ENCODE data around the gene C3orf85. TPM values are rescaled to one million over a fixed set of nuclear protein-coding genes. Genes with fewer than 3 reads are reported as not detected.

C3orf85 gene
- not detected for polyA plus RNA-seq (2012; ENCODE audit: insufficient read length, low read depth)

DNA sequence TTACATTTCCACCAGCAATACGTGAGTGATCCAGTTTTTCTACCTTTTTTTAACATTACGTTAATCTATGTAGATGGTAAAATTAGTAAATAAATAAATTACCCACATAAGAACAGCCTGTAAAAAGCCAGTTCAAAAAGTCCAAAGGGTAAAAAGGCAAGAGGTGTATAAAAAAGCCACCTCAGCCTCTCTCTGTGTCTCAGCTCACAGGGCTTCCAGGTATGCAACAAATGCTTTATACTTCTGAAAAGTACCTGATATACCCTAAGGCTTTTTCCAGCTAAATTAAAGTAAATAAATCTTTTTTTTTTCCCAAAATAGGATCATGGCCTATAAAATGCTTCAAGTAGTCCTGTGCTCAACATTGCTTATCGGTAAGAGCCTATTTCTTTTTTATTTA is at the start of gene C3orf85:
Gene C3orf85, plus strand, starts transcription at position 197 of the 400 bp plus-strand sequence. Its CDS starts 129 bp downstream, at position 326.
- no peak for TF ChIP-seq TAF1 (IDR thresholded peaks at IDR 0.05; ENCODE audit: borderline replicate concordance, insufficient read depth, low read length)
- TF ChIP-seq SIN3A (IDR thresholded peaks at IDR 0.05; ENCODE audit: borderline replicate concordance, insufficient read depth, low read length): no peak

DNA sequence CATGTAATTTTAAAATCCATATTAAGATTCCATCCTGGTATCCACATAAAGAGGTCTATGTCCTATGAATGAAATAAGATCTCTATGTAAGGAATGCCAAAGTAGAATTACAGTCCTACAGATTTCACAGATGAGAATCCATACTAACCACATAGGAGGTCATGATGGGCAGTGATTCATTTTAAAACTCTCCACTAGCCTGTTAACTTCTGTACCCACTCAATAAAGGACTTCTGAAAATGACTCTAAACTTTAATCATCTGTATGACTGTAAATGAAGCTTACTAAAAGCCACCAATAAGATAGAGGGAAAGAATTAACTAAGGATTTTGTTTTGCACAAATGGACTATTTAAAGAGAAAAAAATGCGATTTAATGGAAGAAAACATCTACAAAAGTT is 47.3 kb upstream of the C3orf85 start:
- TF ChIP-seq POLR2AphosphoS5 (IDR thresholded peaks at IDR 0.05; ENCODE audit: low read depth, low read length): no peak
- no peak for TF ChIP-seq TAF1 (IDR thresholded peaks at IDR 0.05; ENCODE audit: borderline replicate concordance, insufficient read depth, low read length)
- no peak for TF ChIP-seq SIN3A (IDR thresholded peaks at IDR 0.05; ENCODE audit: borderline replicate concordance, insufficient read depth, low read length)

DNA sequence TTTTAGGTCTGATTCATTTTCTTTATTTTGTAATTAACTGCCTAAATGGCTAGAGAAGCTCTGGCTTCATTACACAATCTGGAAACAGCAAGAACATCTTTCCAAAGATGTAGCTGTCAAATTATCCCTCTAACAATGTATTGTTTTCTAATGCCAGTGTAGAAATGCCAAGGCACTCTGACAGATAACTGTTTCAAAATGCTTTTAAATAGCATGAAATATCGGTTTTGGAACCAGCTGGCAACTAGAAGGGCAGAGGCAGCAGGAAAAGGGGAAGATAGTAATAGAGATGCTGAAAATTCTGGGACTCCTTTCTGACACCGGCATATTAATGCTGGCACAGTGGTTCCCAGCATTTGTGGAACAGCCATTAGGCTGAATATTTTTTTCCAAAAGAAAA is 44.7 kb upstream of the C3orf85 start:
- no peak for TF ChIP-seq POLR2AphosphoS5 (IDR thresholded peaks at IDR 0.05; ENCODE audit: low read depth, low read length)
- TF ChIP-seq, protein P1, sequence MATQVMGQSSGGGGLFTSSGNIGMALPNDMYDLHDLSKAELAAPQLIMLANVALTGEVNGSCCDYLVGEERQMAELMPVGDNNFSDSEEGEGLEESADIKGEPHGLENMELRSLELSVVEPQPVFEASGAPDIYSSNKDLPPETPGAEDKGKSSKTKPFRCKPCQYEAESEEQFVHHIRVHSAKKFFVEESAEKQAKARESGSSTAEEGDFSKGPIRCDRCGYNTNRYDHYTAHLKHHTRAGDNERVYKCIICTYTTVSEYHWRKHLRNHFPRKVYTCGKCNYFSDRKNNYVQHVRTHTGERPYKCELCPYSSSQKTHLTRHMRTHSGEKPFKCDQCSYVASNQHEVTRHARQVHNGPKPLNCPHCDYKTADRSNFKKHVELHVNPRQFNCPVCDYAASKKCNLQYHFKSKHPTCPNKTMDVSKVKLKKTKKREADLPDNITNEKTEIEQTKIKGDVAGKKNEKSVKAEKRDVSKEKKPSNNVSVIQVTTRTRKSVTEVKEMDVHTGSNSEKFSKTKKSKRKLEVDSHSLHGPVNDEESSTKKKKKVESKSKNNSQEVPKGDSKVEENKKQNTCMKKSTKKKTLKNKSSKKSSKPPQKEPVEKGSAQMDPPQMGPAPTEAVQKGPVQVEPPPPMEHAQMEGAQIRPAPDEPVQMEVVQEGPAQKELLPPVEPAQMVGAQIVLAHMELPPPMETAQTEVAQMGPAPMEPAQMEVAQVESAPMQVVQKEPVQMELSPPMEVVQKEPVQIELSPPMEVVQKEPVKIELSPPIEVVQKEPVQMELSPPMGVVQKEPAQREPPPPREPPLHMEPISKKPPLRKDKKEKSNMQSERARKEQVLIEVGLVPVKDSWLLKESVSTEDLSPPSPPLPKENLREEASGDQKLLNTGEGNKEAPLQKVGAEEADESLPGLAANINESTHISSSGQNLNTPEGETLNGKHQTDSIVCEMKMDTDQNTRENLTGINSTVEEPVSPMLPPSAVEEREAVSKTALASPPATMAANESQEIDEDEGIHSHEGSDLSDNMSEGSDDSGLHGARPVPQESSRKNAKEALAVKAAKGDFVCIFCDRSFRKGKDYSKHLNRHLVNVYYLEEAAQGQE (IDR thresholded peaks at IDR 0.05; ENCODE audit: insufficient read depth in 1 of 2, low read depth in 2 of 2, low read length in 2 of 2): no peak
- TF ChIP-seq TAF1 (IDR thresholded peaks at IDR 0.05; ENCODE audit: borderline replicate concordance, insufficient read depth, low read length): no peak
- no peak for TF ChIP-seq SIN3A (IDR thresholded peaks at IDR 0.05; ENCODE audit: borderline replicate concordance, insufficient read depth, low read length)
- TF ChIP-seq FOXP2 (optimal IDR thresholded peaks at IDR 0.05; ENCODE audit: borderline replicate concordance, extremely low read depth, extremely low read length, insufficient read depth): no peak

DNA sequence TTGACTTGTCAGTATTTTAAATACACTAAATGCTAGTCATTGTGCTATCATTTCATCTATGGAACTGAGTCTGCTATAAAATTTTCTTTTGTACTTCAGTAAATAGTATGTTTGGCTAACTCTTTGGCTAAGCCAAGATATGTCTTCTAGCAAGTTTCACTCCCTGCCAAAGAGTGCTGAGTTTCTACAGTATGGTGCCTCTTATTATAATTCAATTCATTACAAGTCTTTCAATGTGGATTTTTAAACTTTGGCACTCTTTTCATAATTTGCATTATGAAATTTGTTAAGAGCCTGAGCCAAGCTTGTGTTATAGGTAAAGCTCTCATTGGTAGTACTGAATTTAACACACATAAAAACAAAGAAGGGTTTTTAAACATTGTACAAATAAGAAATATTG is 43.0 kb upstream of the C3orf85 start:
- TF ChIP-seq, protein P1 (IDR thresholded peaks at IDR 0.05; ENCODE audit: insufficient read depth in 1 of 2, low read depth in 2 of 2, low read length in 2 of 2): no peak
- TF ChIP-seq POLR2AphosphoS5 (IDR thresholded peaks at IDR 0.05; ENCODE audit: low read depth, low read length) (no peak), SIN3A (IDR thresholded peaks at IDR 0.05; ENCODE audit: borderline replicate concordance, insufficient read depth, low read length) (no peak), FOXP2 (optimal IDR thresholded peaks at IDR 0.05; ENCODE audit: borderline replicate concordance, extremely low read depth, extremely low read length, insufficient read depth) (no peak), TAF1 (IDR thresholded peaks at IDR 0.05; ENCODE audit: borderline replicate concordance, insufficient read depth, low read length) (no peak)

GRCh38 chr3:109095166-109095565 is 41.4 kb upstream of the C3orf85 start:
- TF ChIP-seq, protein P1 (IDR thresholded peaks at IDR 0.05; ENCODE audit: insufficient read depth in 1 of 2, low read depth in 2 of 2, low read length in 2 of 2): no peak
- TF ChIP-seq POLR2AphosphoS5 (IDR thresholded peaks at IDR 0.05; ENCODE audit: low read depth, low read length): no peak
- no peak for TF ChIP-seq SIN3A (IDR thresholded peaks at IDR 0.05; ENCODE audit: borderline replicate concordance, insufficient read depth, low read length)
- no peak for TF ChIP-seq FOXP2 (optimal IDR thresholded peaks at IDR 0.05; ENCODE audit: borderline replicate concordance, extremely low read depth, extremely low read length, insufficient read depth)
- TF ChIP-seq TAF1 (IDR thresholded peaks at IDR 0.05; ENCODE audit: borderline replicate concordance, insufficient read depth, low read length): no peak

- TF ChIP-seq SIN3A (IDR thresholded peaks at IDR 0.05; ENCODE audit: borderline replicate concordance, insufficient read depth, low read length): no peak
- no peak for TF ChIP-seq FOXP2 (optimal IDR thresholded peaks at IDR 0.05; ENCODE audit: borderline replicate concordance, extremely low read depth, extremely low read length, insufficient read depth)
- no peak for TF ChIP-seq TAF1 (IDR thresholded peaks at IDR 0.05; ENCODE audit: borderline replicate concordance, insufficient read depth, low read length)
- TF ChIP-seq, protein P1 (IDR thresholded peaks at IDR 0.05; ENCODE audit: insufficient read depth in 1 of 2, low read depth in 2 of 2, low read length in 2 of 2): no peak
- TF ChIP-seq POLR2AphosphoS5 (IDR thresholded peaks at IDR 0.05; ENCODE audit: low read depth, low read length): no peak
Observed at GRCh38 chr3:109098079-109098644, 38.4 kb upstream of the C3orf85 start.
